HepG2 (cell line): Measurements from ENCODE around the gene KRTCAP2. TPM values are rescaled to one million over a fixed set of nuclear protein-coding genes. Genes with fewer than 3 reads are reported as not detected.
A peak's percentile ranks its signal among the peaks of the same experiment; 100 is the strongest.

ENCODE experiments used
- FOXA3 ChIP-seq: IDR thresholded peaks from 2 replicates; pipeline ENCODE4 v1.6.1; 2016; ENCODE audit warnings: missing genetic modification reagents, missing compliant biosample characterization
- HNF1A ChIP-seq, 2 experiments: sonication (generic) in 1 of 2; formaldehyde crosslinking in 1 of 2; IDR thresholded peaks; 2 replicates each; pipeline versions ENCODE4 v1.4.0 to v1.6.1; 2016 to 2020; ENCODE audit warnings: borderline replicate concordance in 1 of 2, low read depth in 1 of 2, mild to moderate bottlenecking in 1 of 2, missing genetic modification reagents in 1 of 2
- HNF4A ChIP-seq: sonication (generic); formaldehyde crosslinking; IDR thresholded peaks from 2 replicates; pipeline ENCODE4 v1.4.0; 2020; ENCODE audit warnings: missing genetic modification reagents
- IRF1 ChIP-seq: sonication (generic); formaldehyde crosslinking; IDR thresholded peaks from 2 replicates; pipeline ENCODE4 v1.4.0; 2020; ENCODE audit warnings: low read depth, mild to moderate bottlenecking, missing genetic modification reagents
- MYPOP ChIP-seq: sonication (generic); formaldehyde crosslinking; IDR thresholded peaks from 2 replicates; pipeline ENCODE4 v1.8.1; 2023; ENCODE audit warnings: mild to moderate bottlenecking, moderate library complexity, missing genetic modification reagents
- RERE ChIP-seq: IDR thresholded peaks from 2 replicates; pipeline ENCODE4 v1.6.1; 2016; ENCODE audit warnings: low read depth, missing genetic modification reagents, missing compliant biosample characterization
- TFDP2 ChIP-seq: sonication (generic); formaldehyde crosslinking; IDR thresholded peaks from 2 replicates; pipeline ENCODE4 v1.4.0; 2020; ENCODE audit warnings: missing genetic modification reagents
- ZNF737 ChIP-seq: sonication (generic); formaldehyde crosslinking; IDR thresholded peaks from 2 replicates; pipeline ENCODE4 v1.5.0; 2020; ENCODE audit warnings: missing genetic modification reagents, mild to moderate bottlenecking, borderline replicate concordance
- ZNF768 ChIP-seq: sonication (generic); formaldehyde crosslinking; IDR thresholded peaks from 2 replicates; pipeline ENCODE4 v1.4.0; 2020; ENCODE audit warnings: missing genetic modification reagents
- polyA plus RNA-seq, 8 experiments: library from polyadenylated mRNA; depleted of rRNA in 3 of 8; stranded (reverse) in 7 of 8; unstranded in 1 of 8; fragments of >200 nt; fragmentation: Illumina TruSeq in 4 of 8; extraction: Trizol in 4 of 8; gene quantifications; 2 replicates each; pipeline versions ENCODE4 v1.2.1 to v1.2.3, GENCODE V29; 2011 to 2016; ENCODE audit warnings: low read depth in 4 of 8, missing spikeins in 1 of 8, mixed read lengths in 1 of 8; ENCODE audit not compliant: insufficient read depth in 1 of 8
- total RNA-seq, 5 experiments: library from RNA; depleted of rRNA; stranded (reverse); fragments of >200 nt; fragmentation: Illumina TruSeq; extraction: Trizol; gene quantifications; 2 replicates each; pipeline ENCODE4 v1.2.3, GENCODE V29; 2016; ENCODE audit warnings: low read depth in 1 of 5
- TF ChIP-seq, protein P1 (sequence below): IDR thresholded peaks from 2 replicates; pipeline ENCODE4 v1.6.1; 2018; ENCODE audit warnings: missing genetic modification reagents

Gene KRTCAP2
- total and polyA plus RNA-seq, 2 of the 13 experiments (the other 11 are each of a cell fraction or from before 2014, with no cell fraction given) = 77.3 to 79.4 TPM

DNA sequence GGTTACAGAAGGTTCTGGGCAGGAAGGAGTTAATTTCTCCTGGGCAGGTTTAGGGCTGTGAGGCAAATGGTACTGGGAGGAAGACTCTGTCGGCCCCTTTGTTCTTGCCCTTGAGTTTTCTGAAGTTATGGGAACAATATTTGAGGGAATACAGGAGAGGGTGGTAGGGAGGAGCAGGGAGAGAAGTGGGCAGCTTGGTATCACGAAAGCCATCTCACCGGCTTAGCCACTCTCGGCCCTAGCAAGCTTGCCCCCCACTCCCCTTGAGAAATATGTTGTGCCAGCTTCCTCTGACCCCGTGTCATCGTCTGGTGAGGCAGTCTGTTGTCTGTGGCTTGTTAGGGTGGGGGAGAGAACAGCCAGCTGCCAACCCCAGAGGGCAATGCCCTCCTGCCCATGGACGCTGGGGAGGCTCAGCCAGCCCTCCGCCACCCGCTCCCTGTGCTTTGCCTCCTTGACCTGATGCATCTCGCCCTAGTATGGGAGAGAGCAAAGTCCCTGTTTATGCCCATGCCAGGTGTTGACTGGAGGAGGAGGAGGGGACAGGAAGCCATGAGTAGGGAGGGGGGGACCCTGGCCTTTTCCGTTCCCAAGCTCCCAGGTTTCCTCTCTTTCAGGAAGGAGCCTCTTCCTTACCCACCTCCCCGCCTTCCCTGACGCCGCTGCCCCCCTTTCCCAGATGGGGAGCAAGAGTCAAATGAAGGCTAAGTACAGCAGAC, 44.2 kb downstream of the KRTCAP2 start (continued):
- TF ChIP-seq MYPOP = peak; percentile 26; the same call in 1 of the 2 replicates
- no peak for TF ChIP-seq HNF1A (IDR thresholded peaks at IDR 0.05; ENCODE audit: low read depth)
- peak; percentile 76 for TF ChIP-seq HNF1A (CRISPR knock-in tag; IDR thresholded peaks at IDR 0.05; ENCODE audit: borderline replicate concordance)
- TF ChIP-seq, protein P1, sequence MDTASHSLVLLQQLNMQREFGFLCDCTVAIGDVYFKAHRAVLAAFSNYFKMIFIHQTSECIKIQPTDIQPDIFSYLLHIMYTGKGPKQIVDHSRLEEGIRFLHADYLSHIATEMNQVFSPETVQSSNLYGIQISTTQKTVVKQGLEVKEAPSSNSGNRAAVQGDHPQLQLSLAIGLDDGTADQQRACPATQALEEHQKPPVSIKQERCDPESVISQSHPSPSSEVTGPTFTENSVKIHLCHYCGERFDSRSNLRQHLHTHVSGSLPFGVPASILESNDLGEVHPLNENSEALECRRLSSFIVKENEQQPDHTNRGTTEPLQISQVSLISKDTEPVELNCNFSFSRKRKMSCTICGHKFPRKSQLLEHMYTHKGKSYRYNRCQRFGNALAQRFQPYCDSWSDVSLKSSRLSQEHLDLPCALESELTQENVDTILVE (CRISPR knock-in tag) = no peak
- no peak for TF ChIP-seq ZNF737 (CRISPR knock-in tag)
- TF ChIP-seq FOXA3 = peak; percentile 92
- peak; percentile 82; the same call in 1 of the 2 replicates for TF ChIP-seq IRF1
- peak; percentile 49; the same call in 1 of the 2 replicates for TF ChIP-seq ZNF768 (CRISPR knock-in tag)
- peak; percentile 74 for TF ChIP-seq RERE (CRISPR knock-in tag)
- TF ChIP-seq TFDP2 (CRISPR knock-in tag) = peak; percentile 34; the same call in 1 of the 2 replicates
- TF ChIP-seq HNF4A (CRISPR knock-in tag) = peak; percentile 96
